ENCODE results near the gene DENND1A.

DENND1A gene

DNA sequence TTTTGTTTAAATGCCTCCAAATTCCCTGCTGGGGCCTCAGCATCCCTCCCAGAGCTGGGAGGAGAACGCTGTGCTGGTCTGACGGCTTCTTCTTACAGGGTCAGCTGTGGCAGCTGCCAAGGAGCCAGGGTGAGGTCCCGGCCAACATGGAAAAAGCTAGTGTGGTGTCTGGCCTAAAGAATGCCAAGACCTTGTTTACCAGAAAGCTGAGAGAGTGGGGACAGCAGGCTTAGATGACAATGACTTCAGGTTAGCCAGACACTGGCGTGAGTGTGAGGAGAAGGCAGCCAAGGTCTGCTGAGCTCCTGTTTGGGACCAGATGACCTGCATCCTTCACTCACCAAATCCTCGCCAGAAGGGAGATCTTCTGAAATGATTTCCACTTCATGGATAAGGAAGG, 461.4 kb downstream of the DENND1A start:
- no peak overlapping the region for H3K9ac ChIP-seq (ENCODE audit: low read depth, low read length)
- 89% methylated on average over 5 of the region's 5 CpGs for WGBS
- no peaks in the 10 kb centered on the region for H3K36me3 ChIP-seq (ENCODE audit: insufficient read depth, low read length)
- no peak overlapping the region for H3K4me3 ChIP-seq (ENCODE audit: low read length)
- no peak overlapping the region for H3K27ac ChIP-seq (ENCODE audit: low read depth, low read length)
- H3K4me1 ChIP-seq (ENCODE audit: insufficient read depth, low read length) = no peaks in the 10 kb centered on the region
- H3K27me3 ChIP-seq (ENCODE audit: insufficient read depth, low read length) = no peaks in the 10 kb centered on the region
- H3K9me3 ChIP-seq (ENCODE audit: insufficient read depth, low read depth, low read length) = no peaks in the 10 kb centered on the region

DNA sequence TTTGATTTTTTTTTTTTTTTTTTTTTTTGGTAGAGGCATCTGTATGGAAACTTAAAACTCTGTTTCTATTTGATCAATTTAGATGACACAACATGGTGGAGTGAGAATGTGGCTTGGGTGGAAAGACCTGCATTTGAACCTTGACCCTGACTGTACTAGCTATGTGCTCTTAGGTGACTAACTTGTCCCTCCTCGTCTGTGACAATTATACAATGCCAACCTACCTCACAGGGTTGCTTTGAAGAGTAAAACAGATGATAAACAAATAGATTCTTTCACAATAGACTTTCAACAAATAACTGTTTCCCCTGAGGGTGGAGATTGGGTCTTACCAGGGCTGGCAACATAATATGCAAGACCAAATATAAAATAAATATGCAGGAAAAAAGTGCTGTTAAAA, 464.6 kb downstream of the DENND1A start:
- 50% methylated on average over 1 of the region's 1 CpG for WGBS
- no peaks in the 10 kb centered on the region for H3K27me3 ChIP-seq (ENCODE audit: insufficient read depth, low read length)
- no peaks in the 10 kb centered on the region for H3K9me3 ChIP-seq (ENCODE audit: insufficient read depth, low read depth, low read length)
- no peak overlapping the region for H3K4me3 ChIP-seq (ENCODE audit: low read length)
- no peaks in the 10 kb centered on the region for H3K36me3 ChIP-seq (ENCODE audit: insufficient read depth, low read length)
- no peak overlapping the region for H3K27ac ChIP-seq (ENCODE audit: low read depth, low read length)
- H3K9ac ChIP-seq (ENCODE audit: low read depth, low read length) = no peak overlapping the region
- no peaks in the 10 kb centered on the region for H3K4me1 ChIP-seq (ENCODE audit: insufficient read depth, low read length)

DNA sequence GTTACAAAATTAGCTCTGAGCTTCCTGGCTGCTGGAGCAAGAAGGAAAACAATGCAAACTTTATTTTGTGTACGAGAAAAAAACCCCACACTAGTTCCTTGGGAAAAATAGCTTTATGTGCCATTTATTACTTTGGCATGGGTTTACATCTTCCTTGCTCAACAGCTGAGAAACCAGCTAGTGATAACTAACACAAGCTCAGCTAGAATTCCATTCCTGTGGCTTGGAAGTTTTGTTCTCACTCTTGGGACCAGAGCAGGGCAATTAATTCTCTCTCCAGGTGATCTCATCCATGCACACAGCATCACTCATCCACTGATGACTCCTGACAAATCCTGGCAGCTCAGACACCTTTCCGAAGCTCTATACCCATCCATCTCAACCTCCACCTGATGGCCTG, 469.8 kb downstream of the DENND1A start:
- Histone ChIP-seq H3K9me3 (ENCODE audit: insufficient read depth, low read depth, low read length) (no peaks in the 10 kb centered on the region), H3K9ac (ENCODE audit: low read depth, low read length) (no peak overlapping the region), H3K27ac (ENCODE audit: low read depth, low read length) (no peak overlapping the region), H3K4me1 (ENCODE audit: insufficient read depth, low read length) (no peaks in the 10 kb centered on the region), H3K4me3 (ENCODE audit: low read length) (no peak overlapping the region), H3K36me3 (ENCODE audit: insufficient read depth, low read length) (no peaks in the 10 kb centered on the region), H3K27me3 (ENCODE audit: insufficient read depth, low read length) (no peaks in the 10 kb centered on the region)
- WGBS = 93% methylated on average over 1 of the region's 2 CpGs

DNA sequence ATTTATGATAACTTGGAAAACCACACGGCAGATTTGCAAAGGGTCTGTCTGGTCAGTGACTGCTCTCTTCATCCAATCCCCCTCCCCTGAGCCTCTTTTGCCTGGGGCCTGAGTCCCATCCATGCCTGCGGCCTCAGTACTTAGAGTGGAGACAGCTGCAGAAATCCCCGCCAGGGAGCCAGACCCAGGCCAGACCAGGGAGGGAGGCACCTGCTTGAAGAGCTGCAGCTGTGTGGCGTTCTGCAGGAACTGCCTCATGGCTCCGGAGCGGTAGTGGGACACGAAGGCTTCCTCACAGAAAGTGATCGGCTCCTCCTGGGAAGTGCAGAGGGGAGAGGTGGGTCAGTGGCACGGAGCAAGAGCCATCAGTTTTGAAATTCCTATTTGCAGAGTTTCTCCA, 472.3 kb downstream of the DENND1A start:
- Histone ChIP-seq H3K27me3 (ENCODE audit: insufficient read depth, low read length) (no peaks in the 10 kb centered on the region), H3K9ac (ENCODE audit: low read depth, low read length) (no peak overlapping the region)
- WGBS = 87% methylated on average over 9 of the region's 9 CpGs

DNA sequence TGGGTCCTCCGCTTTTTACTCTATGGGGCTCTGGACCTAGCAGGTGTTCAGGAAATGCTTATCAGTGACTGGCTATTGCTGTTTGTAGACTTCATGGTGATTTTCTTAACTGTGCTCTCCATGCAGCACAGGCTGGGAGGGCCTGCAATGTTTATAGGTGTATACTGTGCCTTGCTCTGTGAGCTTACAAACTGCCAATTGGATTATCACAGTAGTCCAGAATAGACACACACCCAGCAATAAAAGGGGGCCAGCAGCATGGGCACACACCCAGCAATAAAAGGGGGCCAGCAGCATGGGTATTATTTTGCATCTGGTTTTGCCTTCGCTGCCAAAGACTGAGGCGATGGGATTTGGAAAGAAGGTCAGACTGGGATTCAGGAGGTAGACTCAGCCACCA, 473.9 kb downstream of the DENND1A start:
- Histone ChIP-seq H3K27me3 (ENCODE audit: insufficient read depth, low read length) (no peaks in the 10 kb centered on the region), H3K36me3 (ENCODE audit: insufficient read depth, low read length) (no peaks in the 10 kb centered on the region), H3K4me1 (ENCODE audit: insufficient read depth, low read length) (no peaks in the 10 kb centered on the region), H3K4me3 (ENCODE audit: low read length) (no peak overlapping the region), H3K9me3 (ENCODE audit: insufficient read depth, low read depth, low read length) (no peaks in the 10 kb centered on the region), H3K27ac (ENCODE audit: low read depth, low read length) (no peak overlapping the region), H3K9ac (ENCODE audit: low read depth, low read length) (no peak overlapping the region)
- WGBS = 90% methylated on average over 3 of the region's 3 CpGs

More for the DNA sequence above, 472.3 kb downstream of the DENND1A start:
- H3K4me3 ChIP-seq (ENCODE audit: low read length) = no peak overlapping the region
- H3K36me3 ChIP-seq (ENCODE audit: insufficient read depth, low read length) = no peaks in the 10 kb centered on the region
- H3K27ac ChIP-seq (ENCODE audit: low read depth, low read length) = no peak overlapping the region
- no peaks in the 10 kb centered on the region for H3K9me3 ChIP-seq (ENCODE audit: insufficient read depth, low read depth, low read length)
- H3K4me1 ChIP-seq (ENCODE audit: insufficient read depth, low read length) = no peaks in the 10 kb centered on the region

DNA sequence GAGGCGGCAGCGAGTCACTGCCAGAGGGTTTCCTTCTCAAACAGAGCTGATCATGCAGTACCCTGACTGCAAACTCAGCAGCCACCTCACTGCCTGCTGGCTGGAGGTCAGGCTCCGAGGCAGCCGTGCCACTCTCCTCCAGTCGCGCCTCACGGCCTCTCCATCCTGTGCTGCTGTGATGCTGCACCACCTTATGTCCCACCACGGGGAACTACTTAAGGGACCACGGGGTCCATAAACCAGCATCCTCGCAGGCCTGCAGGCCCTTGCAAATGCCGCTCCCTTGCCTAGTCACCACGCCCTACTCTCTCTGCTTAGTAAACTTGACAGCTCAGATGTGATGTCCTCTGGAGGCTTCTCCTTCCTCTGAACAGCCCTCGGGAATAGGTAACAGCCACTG, 474.7 kb downstream of the DENND1A start:
- Histone ChIP-seq H3K27me3 (ENCODE audit: insufficient read depth, low read length) (no peaks in the 10 kb centered on the region), H3K36me3 (ENCODE audit: insufficient read depth, low read length) (no peaks in the 10 kb centered on the region), H3K4me3 (ENCODE audit: low read length) (no peak overlapping the region), H3K9ac (ENCODE audit: low read depth, low read length) (no peak overlapping the region), H3K9me3 (ENCODE audit: insufficient read depth, low read depth, low read length) (no peaks in the 10 kb centered on the region), H3K27ac (ENCODE audit: low read depth, low read length) (no peak overlapping the region), H3K4me1 (ENCODE audit: insufficient read depth, low read length) (no peaks in the 10 kb centered on the region)
- 93% methylated on average over 13 of the region's 13 CpGs for WGBS

DNA sequence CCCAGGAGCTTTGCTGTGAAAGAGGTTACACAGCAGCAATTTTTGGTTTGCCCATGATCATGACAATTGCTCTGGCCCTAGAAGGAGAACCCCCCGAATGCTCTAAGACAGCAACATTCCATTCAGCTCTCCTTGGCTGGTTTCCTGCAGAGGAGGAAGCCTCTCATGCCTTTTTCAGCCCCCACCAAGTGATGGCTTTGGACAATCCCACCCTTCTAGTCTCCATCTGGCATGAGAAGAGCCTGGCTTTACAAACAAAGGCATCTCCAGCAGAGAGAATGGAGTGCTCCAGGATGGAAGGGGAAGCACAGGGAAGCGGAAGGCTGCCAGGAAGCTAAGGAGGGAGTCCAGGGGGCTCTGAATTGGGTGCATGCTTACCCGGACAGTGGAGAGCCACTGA, 475.6 kb downstream of the DENND1A start:
- Histone ChIP-seq H3K4me1 (ENCODE audit: insufficient read depth, low read length) (no peaks in the 10 kb centered on the region), H3K27me3 (ENCODE audit: insufficient read depth, low read length) (no peaks in the 10 kb centered on the region), H3K9me3 (ENCODE audit: insufficient read depth, low read depth, low read length) (no peaks in the 10 kb centered on the region), H3K36me3 (ENCODE audit: insufficient read depth, low read length) (no peaks in the 10 kb centered on the region), H3K9ac (ENCODE audit: low read depth, low read length) (no peak overlapping the region), H3K4me3 (ENCODE audit: low read length) (no peak overlapping the region), H3K27ac (ENCODE audit: low read depth, low read length) (no peak overlapping the region)
- WGBS = 89% methylated on average over 3 of the region's 3 CpGs

DNA sequence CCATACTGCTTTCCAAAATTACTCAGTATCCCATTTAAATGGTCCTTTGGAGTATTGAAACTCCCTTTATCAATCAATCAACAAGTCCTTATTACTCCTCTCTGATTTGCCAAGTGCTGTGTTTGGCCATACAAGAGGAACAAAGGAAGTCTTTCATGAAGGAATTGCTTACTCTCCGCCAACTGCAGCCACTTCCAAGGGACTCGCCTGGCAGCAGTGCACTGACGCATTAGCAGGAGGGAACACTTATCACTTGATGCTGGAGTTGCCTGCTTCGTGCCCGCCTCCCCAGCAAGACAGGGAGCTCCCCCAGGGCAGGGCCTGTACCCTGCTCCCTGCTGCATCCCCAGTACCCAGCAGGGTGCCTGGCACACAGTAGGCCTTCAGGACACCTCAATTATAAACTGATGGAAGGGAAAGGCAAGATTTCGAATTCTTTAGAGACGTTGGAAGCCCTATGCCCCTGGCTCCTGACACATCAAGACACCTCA, 476.1 kb downstream of the DENND1A start:
- no peak overlapping the region for H3K27ac ChIP-seq (ENCODE audit: low read depth, low read length)
- no peaks in the 10 kb centered on the region for H3K4me1 ChIP-seq (ENCODE audit: insufficient read depth, low read length)
- no peak overlapping the region for H3K4me3 ChIP-seq (ENCODE audit: low read length)
- no peak overlapping the region for H3K9ac ChIP-seq (ENCODE audit: low read depth, low read length)
- WGBS = 87% methylated on average over 7 of the region's 7 CpGs
- H3K36me3 ChIP-seq (ENCODE audit: insufficient read depth, low read length) = no peaks in the 10 kb centered on the region
- H3K27me3 ChIP-seq (ENCODE audit: insufficient read depth, low read length) = no peaks in the 10 kb centered on the region
- H3K9me3 ChIP-seq (ENCODE audit: insufficient read depth, low read depth, low read length) = no peaks in the 10 kb centered on the region

DNA sequence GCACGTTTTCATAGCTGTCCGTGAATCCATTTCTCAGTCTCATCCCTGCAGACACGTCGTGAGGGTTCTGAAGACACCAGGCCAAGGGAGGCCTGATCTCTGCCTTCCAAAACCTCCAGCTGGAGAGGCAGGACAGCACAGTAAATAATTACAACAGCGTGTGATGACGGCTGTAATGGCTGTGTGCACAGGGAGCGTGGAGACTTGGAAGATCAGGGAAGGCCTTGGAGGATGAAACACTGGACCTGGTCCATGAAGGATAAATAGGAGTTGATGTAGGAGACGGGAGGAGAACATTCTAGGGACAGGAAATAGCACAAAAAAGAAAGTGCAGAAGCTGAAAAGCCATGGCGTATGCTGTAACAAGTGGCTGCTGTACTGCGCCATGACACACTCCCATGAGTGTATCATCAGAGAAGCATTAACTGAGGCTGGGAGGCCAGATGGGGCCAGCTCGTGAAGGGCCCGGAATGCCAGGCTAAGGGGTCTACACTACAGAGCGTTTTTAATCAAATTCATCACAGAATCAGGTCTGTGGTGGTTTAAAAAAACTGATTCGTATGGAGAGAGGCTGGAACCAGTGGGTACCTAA, 476.8 kb downstream of the DENND1A start:
- Histone ChIP-seq H3K27ac (ENCODE audit: low read depth, low read length) (no peak overlapping the region), H3K9me3 (ENCODE audit: insufficient read depth, low read depth, low read length) (no peaks in the 10 kb centered on the region), H3K36me3 (ENCODE audit: insufficient read depth, low read length) (no peaks in the 10 kb centered on the region), H3K27me3 (ENCODE audit: insufficient read depth, low read length) (no peaks in the 10 kb centered on the region), H3K4me1 (ENCODE audit: insufficient read depth, low read length) (0 out of 2 replicates have a peak, but pooled peaks cover 3% of the 10 kb centered on the region), H3K4me3 (ENCODE audit: low read length) (no peak overlapping the region), H3K9ac (ENCODE audit: low read depth, low read length) (no peak overlapping the region)
- WGBS = 93% methylated on average over 14 of the region's 14 CpGs

DNA sequence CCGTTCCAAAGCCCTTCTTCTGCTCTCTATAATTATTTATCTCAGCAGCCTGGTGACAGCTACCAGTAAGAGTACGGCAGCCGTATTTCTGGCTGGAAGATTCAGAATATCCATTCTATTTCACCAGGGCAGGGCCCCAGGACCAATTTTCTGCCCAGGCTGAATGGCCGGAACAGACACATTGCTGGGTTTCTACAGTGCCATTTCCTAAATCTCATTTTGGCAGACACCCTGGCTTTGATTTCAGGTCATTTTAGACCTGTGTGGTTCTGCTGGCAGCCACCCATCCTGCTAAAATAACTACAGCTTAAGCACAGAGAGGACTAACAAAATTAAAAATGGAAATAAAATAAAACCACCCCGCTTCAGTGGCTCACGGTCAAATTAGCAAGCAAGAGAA, 478.9 kb downstream of the DENND1A start:
- Histone ChIP-seq H3K27me3 (ENCODE audit: insufficient read depth, low read length) (no peaks in the 10 kb centered on the region), H3K27ac (ENCODE audit: low read depth, low read length) (no peak overlapping the region), H3K4me1 (ENCODE audit: insufficient read depth, low read length) (peaks cover 4% of the 10 kb centered on the region; the same call in 1 of the 2 replicates), H3K4me3 (ENCODE audit: low read length) (no peak overlapping the region), H3K9me3 (ENCODE audit: insufficient read depth, low read depth, low read length) (no peaks in the 10 kb centered on the region), H3K36me3 (ENCODE audit: insufficient read depth, low read length) (no peaks in the 10 kb centered on the region), H3K9ac (ENCODE audit: low read depth, low read length) (no peak overlapping the region)
- 95% methylated on average over 6 of the region's 6 CpGs for WGBS

DNA sequence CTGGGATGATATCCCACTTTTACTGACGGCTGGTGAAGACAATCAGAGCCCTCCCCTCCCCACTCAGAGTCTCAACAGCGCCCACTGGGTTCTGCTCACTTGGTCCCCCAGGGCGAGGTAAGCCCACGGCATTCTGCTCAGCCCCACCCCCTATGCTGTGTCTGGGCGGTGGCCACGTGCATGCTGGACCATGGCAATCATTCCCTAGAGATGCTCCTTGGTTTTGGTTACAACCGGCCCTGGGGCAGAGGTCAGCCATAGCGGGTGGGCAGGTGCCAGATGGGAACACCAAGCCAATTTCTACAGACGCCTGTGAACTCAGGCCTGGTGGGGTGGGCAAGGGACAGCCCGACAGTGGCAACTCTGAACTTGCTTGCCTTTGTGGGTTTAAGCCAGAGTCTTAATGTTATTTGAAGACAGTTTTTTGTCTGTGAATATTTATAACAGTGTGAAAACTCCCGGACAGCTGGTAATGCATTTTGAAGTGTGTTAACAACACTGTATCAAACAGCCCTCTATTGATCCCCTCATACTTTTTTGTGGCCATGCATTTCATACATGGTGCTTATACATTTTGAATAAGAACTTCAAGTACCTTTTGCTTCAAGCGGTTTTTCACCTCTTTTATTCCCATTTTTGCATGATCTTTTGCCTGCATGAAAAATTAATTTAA, 479.7 kb downstream of the DENND1A start:
- Histone ChIP-seq H3K9ac (ENCODE audit: low read depth, low read length) (no peak overlapping the region), H3K4me3 (ENCODE audit: low read length) (no peak overlapping the region), H3K36me3 (ENCODE audit: insufficient read depth, low read length) (no peaks in the 10 kb centered on the region), H3K4me1 (ENCODE audit: insufficient read depth, low read length) (peaks cover 4% of the 10 kb centered on the region; the same call in 1 of the 2 replicates), H3K9me3 (ENCODE audit: insufficient read depth, low read depth, low read length) (no peaks in the 10 kb centered on the region), H3K27ac (ENCODE audit: low read depth, low read length) (no peak overlapping the region), H3K27me3 (ENCODE audit: insufficient read depth, low read length) (no peaks in the 10 kb centered on the region)
- WGBS = 87% methylated on average over 12 of the region's 12 CpGs
